NCI-H748 treated with DMSO at 0.1 percent for 48 hours (cell line): ENCODE results near the gene ZNF691.
"Not testable (repeated sequence)": the region's sequence is repeated elsewhere in the genome, so short reads cannot be mapped to it uniquely, and the experiment has no call there.

ENCODE experiments used
- DNase-seq: peaks from one replicate; lab custom pipeline; 2025; lab: John Stamatoyannopoulos, UW

The ZNF691 gene

DNA sequence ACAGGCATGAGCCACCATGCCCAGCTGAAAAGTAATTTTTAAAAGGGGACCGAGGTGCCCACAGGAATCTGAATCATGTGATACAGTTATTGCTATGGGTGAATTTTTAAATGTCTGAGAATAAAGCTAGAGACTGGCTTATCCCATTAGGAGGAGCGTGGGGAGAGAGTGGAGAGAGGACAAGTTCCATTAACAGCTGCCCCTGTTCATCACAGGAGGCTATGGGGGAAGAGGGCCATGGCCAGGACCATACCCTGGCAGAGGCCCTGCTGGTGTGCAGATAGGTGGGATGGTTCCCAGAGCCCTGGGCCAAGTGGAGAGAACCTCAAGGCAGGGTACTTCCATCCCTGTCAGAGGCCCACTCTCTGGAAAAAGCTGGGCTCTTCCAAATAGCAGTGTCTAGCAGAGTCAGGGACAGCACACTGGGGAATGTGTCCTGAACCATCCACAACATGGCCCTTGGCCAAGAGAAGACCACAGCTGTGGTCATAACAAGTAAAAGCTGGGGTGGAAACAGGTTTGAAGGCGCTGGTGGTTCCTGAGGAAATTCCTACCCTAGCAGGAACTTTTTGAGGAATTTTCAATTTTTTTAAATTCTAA is 13.7 kb upstream of the ZNF691 start:
- no peak for DNase-seq

DNA sequence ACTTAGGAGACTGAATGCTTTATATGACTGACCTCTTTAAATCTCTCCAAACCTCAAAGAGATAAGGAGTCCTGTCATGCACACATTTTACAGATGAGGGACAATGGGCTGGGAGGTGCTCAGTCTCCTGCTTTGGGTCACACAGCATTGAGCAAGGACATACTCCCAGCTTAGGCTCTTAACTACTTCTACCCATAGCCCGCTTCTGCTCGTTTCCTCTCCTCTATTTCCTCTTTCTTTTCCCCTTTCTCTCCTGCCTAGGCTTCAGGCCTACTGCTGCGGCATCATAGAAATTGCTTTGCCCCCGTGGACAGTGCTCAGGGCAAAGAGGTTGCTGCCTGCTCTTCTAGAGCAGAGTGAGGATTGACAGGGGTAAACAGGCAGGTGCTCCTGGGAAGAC is 12.4 kb upstream of the ZNF691 start:
- DNase-seq = no peak

DNA sequence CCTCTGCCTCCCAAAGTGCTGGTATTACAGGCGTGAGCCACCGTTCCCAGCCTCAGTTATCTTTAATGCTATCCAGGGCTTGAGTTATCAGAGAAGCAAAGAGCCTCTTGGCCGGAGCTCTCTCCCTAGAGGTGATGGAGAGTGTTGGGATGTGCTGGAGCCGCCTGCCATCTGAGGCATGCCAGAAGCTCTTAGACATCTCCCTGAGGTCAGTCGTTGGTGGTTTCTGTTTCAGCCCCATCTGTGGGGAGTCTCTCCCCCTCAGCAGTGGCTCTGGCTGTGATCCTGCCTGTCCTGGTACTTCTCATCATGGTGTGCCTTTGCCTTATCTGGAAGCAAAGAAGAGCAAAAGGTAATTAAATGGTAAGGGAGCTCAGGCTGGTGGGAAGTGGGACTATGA is 11.6 kb upstream of the ZNF691 start:
- no peak for DNase-seq

DNA sequence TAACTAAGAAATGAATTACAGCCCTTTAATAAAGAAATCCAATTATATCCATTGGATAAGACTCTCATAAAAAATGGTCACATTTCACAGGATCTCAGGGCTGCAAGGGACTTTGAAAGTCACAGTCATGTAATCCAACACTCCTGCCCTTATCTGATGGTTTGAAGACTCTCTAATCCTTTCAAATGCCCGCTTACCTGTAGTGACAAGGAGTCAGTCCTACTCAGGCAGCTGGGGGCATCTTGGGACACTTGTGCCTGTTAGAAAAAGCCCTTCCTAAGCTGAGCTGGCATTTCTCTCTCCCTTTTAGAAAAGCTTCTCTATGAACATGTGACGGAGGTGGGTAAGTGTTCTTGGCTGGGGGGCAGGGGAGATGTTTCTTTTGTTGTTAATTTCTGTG is 11.0 kb upstream of the ZNF691 start:
- DNase-seq = no peak

DNA sequence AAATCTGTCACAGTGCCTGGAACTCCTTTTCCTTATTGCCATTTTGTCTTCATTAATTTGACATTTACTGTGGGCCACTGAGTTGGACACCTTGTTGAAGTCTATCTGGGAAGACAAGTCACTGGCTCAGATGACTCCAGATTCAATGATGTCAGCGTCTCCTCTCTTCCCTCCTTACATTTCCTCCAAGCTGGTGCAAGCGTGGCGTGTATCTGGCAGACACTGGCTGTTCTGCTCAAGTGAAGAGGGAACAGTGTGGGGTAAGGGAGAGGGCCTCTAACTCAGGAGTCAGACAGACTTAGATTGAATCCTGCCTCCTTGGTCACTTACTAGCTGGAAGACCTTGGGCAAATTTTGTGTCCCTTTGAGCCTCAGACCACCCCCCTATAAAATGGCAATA is 8.7 kb upstream of the ZNF691 start:
- DNase-seq = no peak

DNA sequence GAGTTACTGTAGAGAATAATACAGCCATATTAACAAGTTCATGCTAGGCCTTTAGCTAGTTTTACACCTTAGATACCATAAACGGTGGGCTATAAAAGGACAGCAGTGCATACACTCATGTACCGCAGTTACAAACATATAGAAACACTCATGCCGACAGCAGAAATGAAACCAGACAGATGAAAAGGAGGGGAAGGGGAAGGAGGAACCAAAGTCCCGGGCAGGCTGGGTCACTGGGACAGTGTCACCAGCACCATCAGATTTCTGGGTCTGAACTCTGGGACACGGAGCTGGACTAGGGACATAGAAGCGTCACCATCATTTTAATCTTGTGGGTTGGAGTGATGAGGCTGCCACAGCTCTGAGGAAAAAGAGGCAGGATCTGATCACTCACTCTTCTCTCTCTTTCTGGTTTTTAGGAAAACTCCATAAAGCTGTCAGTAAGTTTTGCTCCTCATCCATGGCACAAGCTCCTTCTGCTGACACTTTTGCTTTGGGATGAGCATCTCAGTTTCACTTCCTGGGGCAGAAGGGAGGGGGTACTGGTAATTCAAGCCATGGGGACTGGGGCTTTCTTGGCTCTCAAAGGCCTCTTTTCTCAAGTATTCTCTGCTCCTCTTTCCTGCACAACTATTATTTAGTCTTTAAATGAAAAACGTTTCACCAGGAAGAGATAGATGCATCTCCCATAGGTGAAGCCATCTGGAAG is 7.8 kb upstream of the ZNF691 start:
- no peak for DNase-seq

DNA sequence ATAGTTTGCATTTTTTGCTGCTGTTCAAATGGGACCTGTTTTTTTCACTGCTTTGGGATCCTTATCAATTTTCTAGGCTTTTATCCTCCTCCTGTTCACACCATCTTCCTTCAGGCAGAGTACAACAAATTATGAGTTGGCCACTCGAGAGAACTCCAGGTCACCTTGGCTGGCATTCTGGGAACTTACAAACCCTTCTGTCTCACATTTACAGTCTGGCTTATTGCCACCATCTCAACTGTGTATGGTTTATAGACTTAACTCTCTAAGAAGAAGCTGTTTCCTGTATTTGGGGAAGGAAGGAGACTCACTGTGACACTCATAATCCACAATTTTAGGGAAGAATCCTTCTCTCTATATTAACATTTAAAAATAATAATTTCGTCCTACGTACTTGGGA is 5.4 kb upstream of the ZNF691 start:
- no peak for DNase-seq

DNA sequence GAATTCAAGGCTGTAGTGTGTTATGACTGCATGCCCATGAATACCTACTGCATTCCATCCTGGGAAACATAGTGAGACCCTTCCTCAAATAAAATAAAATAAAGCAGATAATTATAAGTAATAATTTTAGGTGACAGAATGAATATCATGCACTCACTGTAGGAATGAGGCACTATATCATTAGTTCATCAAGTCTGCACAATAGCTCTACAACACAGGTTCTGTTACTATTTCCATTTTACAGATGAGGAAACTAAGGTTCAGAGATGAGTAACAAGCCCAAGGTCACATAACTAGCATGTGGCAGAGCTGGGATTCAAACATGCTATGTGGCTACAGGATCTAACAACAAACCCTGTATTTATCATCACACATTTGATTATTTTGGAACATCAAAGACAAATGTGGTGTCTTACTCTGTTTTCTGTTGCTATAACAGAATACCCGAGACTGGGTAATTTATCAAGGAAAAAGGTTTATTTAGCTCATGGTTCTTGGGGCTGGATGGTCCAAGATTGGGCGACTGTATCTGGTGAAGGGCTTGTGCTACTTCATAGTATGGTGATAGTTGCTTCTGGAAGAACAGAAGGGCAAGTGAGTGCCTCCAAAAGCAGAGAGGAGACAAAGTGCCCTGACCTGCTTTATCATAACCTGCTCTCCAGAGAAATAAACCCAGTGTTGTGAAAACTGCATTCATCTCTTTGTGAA is 4.8 kb upstream of the ZNF691 start:
- no peak for DNase-seq

DNA sequence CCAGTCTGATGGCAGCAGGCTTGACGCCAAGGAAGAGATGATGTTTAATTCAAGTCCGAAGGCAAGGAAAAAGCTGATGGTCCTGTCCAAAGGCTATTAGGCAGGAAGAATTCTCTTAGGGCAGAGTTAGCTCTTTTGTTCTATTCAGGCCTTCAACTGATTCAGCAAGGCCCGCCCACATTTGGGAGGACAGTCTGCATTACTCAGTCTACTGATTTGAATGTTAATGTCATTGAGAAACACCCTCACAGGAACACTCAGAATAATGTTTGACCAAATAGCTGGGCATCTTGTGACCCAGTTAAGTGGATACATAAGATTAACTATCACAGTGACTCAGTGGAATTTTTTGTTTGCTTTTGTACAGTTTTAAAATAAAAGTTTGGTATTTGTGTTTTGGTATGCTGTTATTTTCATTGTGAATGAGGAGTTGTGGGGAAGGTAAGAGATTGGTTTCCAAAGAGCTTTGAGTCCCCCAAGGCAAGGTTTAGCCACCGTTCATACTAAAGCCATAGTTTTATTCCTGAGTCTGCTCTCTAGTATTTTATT is 1.7 kb upstream of the ZNF691 start:
- no peak for DNase-seq

DNA sequence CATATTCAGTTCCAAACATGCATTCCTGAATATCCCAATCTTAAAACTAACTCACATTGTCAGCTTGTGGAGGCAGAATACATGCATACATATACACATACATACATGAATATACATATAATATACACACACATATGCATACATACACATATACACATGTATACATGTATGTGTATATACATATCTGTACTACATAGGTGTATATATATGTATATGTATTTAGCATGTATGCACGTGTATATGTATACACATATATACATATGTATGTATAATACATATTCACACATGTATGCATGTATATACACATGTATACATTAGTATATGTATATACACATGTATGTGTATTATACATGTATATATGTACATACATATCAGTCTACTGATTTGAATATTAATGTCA is 1.2 kb upstream of the ZNF691 start:
- no peak for DNase-seq

DNA sequence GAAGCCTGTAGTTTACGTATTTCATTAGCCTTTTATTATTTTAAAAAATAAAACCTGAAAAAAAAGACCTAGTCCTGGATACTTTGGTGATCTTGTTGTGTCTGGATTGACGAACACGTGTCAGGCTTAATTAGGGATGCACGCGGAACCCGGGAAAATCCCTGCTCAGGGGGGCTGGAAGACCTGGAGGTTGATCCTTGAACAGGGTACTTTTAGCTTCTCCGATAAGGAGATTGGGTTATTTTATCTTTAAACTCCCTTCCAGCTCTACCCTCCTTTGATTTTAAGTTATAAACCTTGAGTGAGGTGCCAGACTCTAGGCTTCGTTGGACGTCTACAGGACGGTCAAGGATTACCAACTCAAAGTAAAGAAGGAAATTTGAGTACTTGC is 552 bp upstream of the ZNF691 start:
- DNase-seq = no peak

DNA sequence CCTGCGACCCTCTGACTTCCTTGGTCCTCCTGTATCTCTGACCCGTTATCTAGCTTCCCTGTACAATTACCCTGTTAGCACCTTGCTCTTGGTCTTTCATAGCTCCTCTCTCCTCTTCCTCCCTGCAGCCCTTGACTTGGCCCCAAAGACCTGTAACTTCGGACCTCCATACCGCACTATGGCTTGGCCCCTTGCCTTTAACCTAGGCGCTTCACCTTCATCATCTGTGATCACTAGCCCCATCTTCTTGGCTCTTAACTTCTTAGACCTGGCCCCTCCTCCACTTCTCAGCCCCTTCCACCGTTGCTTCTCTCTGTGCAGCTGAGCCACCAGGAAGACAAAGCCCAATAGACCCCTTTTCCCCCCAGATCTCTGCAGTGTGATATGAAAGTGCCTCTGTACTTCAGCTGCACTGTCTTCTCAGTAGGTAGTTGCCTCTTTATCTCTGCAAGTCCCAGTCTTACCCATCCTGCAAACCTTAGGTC is 740 bp downstream of the ZNF691 start:
- DNase-seq = no peak

DNA sequence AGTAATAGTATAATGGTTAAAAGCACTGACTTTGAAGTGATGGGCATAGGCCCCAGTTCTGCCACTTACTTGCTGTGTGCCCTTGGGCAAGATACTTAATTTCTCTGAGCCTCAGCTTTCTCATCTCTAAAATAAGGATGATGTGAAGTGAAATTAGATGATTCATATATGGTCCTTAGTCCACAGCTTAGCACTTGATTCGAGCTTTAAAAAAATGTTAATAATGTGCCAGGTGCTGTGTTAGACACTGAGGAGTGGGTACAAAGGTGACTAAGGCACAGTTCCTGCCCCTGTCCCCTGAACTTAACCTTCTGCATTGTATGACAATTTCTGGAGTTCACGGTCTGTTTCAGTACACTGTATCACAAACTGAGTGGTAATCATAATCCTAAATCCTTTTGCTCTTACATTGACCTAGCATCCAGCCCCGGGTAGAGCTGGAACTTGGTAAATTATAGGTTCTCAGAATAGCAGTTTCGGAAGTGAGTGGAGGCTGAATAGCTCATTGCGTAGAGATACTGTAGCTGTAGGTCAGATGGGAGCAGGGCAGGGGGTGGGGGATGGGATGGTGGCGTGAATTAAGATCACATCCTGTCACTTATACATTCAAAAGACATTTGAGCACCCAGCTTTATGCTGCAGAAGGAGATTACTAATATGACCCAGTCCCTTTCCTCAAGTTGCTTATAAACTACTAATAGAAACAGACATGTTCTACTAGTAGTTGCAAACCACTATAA is 1.5 kb downstream of the ZNF691 start:
- DNase-seq = no peak

DNA sequence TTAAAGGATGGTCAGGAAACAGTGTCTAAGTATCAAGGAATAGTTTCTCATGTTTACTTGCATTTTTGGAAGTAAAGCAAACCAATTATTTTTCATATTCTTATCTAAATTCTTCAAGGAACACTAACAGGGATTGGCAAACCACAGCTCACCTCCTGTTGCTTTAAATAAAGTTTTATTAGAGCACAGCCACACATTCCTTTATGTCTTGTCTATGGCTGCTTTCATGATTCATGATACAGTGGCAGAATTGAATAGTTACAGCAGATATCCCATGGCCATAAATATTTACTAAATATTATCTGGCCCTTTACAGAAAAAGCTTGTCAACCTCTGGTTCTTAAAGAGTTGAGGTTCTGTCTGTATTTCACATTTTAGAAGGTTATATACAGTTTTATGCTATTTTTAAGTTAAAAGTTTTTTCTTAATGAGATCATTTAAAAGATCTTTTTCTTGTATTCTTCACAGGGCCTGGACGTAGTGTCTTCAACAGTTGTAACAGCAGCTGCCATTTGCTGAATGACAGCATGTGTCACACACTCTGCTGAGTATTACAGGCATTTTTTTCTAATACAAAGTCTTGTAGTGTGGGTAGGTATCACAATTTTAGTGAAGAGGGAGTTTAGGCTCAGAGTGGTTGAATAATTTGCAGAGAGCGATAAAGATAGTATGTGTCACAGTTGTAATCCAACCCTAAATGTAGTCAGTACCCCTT is 2.6 kb downstream of the ZNF691 start:
- DNase-seq = no peak

DNA sequence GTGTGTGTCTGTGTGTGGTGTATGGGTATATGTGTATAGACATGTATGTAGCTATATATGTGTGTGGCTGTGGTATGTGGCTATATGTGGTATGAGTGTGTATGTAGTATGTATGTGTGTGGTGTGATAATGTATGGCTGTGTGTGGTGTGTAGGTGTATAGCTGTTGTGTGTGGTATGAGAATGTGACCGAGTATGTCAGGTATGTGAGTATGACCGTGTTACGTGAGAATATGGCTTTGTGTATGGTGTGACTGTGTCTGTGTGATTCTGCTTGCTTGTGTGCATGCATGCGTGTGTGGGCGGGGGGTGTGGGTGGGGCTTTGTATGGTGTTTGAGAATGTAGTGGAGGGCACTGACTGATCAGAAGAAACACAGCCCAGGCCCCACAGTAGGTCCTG is 3.5 kb downstream of the ZNF691 start:
- no peak for DNase-seq

DNA sequence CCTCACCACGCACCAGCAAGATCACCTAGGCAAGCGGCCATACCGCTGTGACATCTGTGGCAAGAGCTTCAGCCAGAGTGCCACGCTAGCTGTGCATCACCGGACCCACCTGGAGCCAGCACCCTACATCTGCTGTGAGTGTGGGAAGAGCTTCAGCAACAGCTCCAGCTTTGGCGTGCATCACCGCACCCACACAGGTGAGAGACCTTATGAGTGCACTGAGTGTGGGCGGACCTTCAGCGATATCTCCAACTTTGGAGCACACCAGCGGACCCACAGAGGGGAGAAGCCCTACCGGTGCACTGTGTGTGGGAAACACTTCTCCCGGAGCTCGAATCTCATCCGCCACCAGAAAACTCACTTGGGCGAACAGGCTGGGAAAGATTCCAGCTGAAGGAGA is 5.0 kb downstream of the ZNF691 start:
- no peak for DNase-seq

DNA sequence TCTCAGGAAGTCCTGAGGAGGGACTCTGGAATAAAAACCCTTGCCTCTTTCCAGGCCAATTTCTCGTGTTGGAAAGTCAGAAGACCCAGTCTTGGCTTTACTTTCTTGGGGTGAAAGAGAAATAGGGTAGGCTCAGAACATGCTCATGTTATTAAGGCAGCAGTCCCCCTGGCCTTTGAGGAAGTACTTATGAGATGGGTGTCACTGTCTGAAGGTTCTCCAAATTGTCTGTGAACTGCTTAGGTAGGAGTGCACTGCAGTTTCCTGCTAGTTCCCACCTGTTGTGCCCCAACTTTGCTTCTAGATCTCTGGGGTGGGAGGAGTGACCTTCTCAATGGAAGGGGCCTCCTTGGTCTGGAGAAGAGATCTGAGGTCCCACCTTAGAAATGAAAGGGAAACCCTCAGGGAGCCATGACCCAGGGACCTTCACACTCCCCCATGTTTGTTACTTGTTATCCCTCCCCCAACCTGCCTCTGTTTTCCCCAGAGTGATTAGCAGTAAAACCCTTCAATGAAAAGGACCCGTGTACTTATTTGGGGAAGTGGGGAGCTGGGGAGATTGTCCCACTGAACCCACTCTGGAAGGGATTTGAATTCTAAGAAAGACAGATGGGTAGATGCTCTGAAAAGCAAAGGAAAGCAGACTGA is 5.7 kb downstream of the ZNF691 start:
- DNase-seq = no peak

DNA sequence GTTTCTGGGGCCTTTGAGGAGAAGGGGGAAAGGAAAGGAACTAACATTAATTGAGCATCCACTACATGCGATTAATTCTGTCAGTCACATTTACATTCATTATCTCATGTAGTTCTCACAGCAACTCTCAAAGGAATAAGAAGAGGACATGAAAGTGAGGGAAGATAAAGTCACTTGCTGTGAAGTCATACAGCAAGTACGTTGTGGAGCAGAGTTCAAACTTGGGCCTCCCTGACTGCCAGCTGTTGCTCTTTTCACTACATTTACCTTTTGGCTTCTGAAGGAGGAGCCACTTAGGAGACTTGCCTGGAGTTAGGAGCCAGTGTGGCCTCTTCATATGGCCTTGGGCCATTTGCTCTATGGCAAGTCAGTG is 6.2 kb downstream of the ZNF691 start:
- DNase-seq = no peak

DNA sequence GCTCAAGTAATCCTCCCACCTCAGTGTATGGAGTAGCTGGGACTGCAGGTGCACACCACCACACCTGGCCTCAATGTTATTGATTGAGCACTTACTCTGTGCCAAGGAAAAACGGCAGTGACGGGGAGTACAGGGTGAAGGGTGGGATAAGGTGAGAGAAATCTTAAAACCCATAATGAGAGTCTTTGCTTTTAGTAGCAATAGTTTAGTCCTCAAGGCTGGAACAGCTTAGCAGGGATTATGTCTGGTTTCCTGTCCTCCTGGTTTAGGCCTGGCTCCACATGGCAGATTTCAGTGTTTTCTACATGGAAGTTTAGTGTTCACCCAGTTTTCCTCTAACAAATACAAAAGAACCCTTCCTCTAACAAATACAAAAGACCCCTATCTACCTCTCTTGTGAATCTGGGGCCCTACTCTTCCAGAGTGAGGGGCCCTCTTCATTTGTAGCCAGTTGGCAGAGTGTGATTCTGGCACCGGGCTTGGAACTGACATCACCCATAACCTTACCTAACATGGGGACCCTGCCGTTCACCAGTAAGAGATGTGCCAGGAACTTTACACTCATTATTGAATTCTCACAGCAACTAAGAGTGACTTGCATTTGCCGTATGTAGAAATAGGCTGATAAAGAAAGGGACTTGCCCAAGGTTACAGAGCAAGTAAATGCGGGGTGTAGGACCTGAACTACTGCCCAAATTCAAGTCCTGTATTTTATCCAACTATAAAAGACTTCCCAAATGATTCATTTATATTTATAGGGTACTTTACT is 6.9 kb downstream of the ZNF691 start:
- no peak for DNase-seq

DNA sequence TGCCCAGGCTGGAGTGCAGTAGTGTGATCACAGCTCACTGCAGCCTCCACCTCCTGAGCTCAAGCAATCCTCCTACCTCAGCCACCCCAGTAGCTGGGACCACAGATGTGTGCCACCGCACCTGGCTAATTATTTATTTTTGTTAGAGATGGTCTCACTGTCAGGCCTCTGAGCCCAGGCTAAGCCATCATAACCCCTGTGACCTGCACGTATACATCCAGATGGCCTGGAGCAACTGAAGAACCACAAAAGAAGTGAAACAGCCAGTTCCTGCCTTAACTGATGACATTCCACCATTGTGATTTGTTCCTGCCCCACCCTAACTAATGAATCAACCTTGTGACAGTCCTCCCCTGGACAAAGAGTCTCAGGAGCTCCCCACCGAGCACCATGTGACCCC is 10.1 kb downstream of the ZNF691 start:
- DNase-seq = not testable (repeated sequence)

DNA sequence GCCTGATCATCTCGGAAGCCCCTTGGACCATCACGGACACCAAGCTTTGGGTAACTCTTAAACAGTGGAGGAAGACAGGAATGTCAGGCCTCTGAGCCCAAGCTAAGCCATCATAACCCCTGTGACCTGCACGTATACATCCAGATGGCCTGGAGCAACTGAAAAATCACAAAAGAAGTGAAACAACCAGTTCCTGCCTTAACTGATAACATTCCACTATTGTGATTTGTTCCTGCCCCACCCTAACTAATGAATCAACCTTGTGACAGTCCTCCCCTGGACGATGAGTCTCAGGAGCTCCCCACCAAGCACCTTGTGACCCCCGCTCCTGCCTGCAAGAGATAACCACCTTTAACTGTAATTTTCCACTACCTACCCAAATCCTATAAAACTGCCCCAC is 13.0 kb downstream of the ZNF691 start:
- DNase-seq = not testable (repeated sequence)
